GM12864 (cell line): Measurements from ENCODE around the gene TMEM132D.
"Not testable (repeated sequence)": the region's sequence is repeated elsewhere in the genome, so short reads cannot be mapped to it uniquely, and the experiment has no call there.

Source experiments
- DNase-seq: peaks from one replicate; pipeline ENCODE4 v3.0.0-alpha.2; 2011; ENCODE audit warnings: low read depth
- H3K4me3 ChIP-seq: 2 replicates; pipeline ENCODE4 v1.5.1; 2011; ENCODE audit warnings: mild to moderate bottlenecking, low read depth, low read length, control low read depth
- TF ChIP-seq, protein P1 (sequence below): IDR thresholded peaks from 2 replicates; pipeline ENCODE4 v1.5.1; 2011; ENCODE audit warnings: low read depth, mild to moderate bottlenecking, moderate library complexity, low read length, control low read depth, inconsistent platforms; ENCODE audit errors: missing control alignments

The TMEM132D gene

GRCh38 chr12:129064209-129064855, 839.5 kb downstream of the TMEM132D start:
- TF ChIP-seq, protein P1, sequence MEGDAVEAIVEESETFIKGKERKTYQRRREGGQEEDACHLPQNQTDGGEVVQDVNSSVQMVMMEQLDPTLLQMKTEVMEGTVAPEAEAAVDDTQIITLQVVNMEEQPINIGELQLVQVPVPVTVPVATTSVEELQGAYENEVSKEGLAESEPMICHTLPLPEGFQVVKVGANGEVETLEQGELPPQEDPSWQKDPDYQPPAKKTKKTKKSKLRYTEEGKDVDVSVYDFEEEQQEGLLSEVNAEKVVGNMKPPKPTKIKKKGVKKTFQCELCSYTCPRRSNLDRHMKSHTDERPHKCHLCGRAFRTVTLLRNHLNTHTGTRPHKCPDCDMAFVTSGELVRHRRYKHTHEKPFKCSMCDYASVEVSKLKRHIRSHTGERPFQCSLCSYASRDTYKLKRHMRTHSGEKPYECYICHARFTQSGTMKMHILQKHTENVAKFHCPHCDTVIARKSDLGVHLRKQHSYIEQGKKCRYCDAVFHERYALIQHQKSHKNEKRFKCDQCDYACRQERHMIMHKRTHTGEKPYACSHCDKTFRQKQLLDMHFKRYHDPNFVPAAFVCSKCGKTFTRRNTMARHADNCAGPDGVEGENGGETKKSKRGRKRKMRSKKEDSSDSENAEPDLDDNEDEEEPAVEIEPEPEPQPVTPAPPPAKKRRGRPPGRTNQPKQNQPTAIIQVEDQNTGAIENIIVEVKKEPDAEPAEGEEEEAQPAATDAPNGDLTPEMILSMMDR, result no peak
- no peak for DNase-seq

GRCh38 chr12:129063600-129063999, 840.2 kb downstream of the TMEM132D start:
- DNase-seq, result no peak
- TF ChIP-seq, protein P1, result no peak
- H3K4me3 ChIP-seq, result no peak overlapping the region

More at GRCh38 chr12:129064209-129064855, 839.5 kb downstream of the TMEM132D start:
- no peak overlapping the region for H3K4me3 ChIP-seq

DNA sequence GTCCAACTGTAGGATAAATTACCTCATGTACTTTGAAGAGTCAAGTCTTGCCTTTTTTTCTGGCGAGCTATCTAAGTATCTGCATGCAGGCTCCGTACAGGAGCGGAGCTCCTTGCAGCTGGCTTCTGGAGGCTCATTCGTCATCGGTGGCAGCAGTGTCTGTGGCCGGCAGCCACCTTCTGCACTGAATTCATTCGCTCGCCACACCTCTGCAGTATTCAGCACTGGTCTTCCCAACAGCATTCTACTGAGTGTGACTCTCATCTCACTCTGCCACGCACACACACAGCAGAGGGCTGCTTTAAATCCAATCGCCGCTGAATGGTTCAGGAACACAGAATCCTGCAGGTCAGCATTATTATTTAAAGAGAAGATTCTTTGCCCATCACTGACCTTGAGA, 850.6 kb downstream of the TMEM132D start:
- TF ChIP-seq, protein P1, result no peak
- DNase-seq, result no peak

DNA sequence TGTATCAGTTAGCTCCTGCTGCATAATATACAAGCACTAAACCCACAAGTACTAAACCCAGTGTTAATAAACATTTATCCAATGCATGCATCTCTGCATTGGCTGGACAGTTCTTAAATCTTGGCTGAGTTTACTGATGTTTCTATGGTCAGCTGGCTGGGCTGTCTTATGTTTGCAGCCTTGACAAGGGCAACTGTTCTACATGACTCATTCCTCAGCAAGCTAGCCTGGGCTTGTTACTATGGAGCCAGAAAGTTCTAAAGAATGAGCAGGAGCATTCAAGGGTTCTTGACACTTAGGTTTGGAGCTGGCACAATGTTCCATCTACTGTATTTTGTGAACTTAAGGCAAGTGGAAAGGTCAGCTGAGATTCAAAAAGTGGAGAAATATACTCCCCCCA, 851.5 kb downstream of the TMEM132D start:
- TF ChIP-seq, protein P1, result no peak
- no peak for DNase-seq
- no peak overlapping the region for H3K4me3 ChIP-seq

More for the DNA sequence above, 850.6 kb downstream of the TMEM132D start:
- H3K4me3 ChIP-seq, result no peak overlapping the region

- no peak overlapping the region for H3K4me3 ChIP-seq
- no peak for DNase-seq
- TF ChIP-seq, protein P1, result no peak
These were observed 853.9 kb downstream of the TMEM132D start for GRCh38 chr12:129049917-129050316.

DNA sequence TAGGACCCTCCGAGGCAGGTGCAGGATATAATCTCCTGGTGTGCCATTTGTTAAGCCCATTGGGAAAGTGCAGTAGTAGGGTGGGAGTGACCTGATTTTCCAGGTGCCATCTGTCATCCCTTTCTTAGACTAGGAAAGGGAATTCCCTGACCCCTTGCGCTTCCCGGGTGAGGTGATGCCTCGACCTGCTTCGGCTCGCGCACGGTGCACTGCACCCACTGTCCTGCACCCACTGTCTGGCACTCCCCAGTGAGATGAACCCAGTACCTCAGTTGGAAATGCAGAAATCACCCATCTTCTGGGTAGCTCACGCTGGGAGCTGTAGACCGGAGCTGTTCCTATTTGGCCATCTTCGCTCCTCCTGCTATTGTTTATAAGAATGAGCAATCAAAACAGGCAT, 860.5 kb downstream of the TMEM132D start:
- not testable (repeated sequence) for DNase-seq, H3K4me3 ChIP-seq

DNA sequence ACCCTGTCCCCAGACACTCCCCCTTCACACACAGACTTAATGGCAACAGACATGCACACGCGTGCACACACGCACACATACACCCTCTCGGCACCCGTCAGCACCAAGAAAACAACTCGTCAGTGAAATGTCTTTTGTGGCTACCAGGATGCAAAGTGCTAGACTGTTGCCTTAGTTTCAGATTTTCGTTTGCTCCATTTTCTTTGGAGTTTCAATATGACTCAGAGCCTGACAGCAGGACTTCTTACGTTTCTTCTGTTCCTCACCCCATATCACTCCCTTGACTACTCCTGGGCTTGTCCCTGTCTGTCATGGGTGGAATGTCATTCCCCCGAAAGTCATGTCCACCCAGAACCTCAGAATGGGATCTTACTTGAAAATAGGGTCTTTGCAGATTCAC, 867.7 kb downstream of the TMEM132D start:
- TF ChIP-seq, protein P1, result no peak
- H3K4me3 ChIP-seq, result no peak overlapping the region
- DNase-seq, result no peak
